ENCODE measurements around the gene ASB14.
A peak's percentile ranks its signal among the peaks of the same experiment; 100 is the strongest.

The ASB14 gene

DNA sequence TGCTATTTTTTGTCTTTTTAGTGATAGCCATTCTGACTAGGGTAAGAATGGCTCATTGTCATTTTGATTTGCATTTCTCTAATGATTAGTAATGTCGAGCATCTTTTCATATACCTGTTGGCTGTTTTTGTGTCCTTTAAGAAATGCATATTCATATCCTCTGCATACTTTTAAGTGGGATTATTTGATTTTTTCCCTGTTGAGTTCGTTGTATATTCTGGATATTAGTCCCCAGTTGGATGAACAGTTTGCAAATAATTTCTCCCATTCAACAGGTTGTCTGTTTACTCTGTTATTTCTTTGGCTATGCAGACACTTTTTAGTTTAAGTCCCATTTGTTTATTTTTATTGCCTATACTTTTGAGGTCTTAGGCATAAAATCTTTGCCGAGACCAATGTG is 30.6 kb downstream of the ASB14 start:
- no peak overlapping the region for H3K4me2 ChIP-seq
- H4K20me1 ChIP-seq = no peaks in the 10 kb centered on the region
- H3K9me3 ChIP-seq = peaks cover 29% of the 10 kb centered on the region
- no peaks in the 10 kb centered on the region for H3K4me1 ChIP-seq
- TF ChIP-seq Cebpa-rat (IDR thresholded peaks at IDR 0.05) = no peak
- H3K9ac ChIP-seq = no peak overlapping the region
- no peak overlapping the region for H3K27ac ChIP-seq
- peaks cover 93% of the 10 kb centered on the region for H3K36me3 ChIP-seq
- no peak overlapping the region for H3K4me3 ChIP-seq
- no peaks in the 10 kb centered on the region for H3K27me3 ChIP-seq

DNA sequence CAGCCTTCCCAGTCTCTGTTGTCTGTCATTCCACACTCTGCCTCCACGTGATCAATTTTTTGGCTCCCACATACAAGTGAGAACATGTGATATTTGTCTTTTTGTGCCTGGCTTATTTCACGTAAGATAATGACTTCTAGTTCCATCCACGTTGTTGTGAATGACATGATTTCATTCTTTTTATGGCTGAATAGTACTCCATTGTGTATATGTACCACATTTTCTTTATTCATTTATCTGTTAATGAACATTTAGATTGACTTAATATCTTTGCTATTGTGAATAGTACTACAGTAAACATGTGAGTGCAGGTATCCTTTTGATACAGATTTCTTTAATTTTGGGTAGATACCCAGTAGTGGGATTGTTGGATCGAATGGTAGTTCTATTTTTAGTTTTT is 31.4 kb downstream of the ASB14 start:
- H3K9me3 ChIP-seq = peaks cover 29% of the 10 kb centered on the region
- no peak overlapping the region for H3K4me2 ChIP-seq
- H3K4me3 ChIP-seq = no peak overlapping the region
- TF ChIP-seq Cebpa-rat (IDR thresholded peaks at IDR 0.05) = no peak
- no peaks in the 10 kb centered on the region for H4K20me1 ChIP-seq
- H3K36me3 ChIP-seq = peaks cover 90% of the 10 kb centered on the region
- H3K27me3 ChIP-seq = no peaks in the 10 kb centered on the region
- no peak overlapping the region for H3K27ac ChIP-seq
- H3K9ac ChIP-seq = no peak overlapping the region
- H3K4me1 ChIP-seq = no peaks in the 10 kb centered on the region

DNA sequence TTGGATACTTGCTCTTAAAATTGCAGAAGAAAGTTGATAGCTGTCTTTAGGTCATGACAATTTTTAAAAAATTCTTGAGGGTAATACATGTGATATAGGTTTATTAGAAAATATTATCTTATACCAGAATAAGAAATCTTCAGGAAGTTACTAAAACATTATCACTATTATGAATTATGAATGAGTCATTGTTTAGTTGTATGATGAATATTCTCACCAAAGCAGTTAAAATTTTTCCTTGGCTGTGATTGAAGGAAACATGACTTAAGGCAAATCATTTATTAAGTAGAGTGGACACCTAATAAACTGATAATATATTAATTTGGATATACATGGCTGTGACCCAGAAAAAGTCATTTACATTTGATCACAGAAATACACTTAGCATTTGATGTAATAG is 34.8 kb downstream of the ASB14 start:
- Histone ChIP-seq H3K9me3 (peaks cover 2% of the 10 kb centered on the region; the same call in 1 of the 2 replicates), H3K27ac (no peak overlapping the region), H4K20me1 (no peaks in the 10 kb centered on the region), H3K27me3 (no peaks in the 10 kb centered on the region), H3K36me3 (peaks cover 76% of the 10 kb centered on the region), H3K4me1 (no peaks in the 10 kb centered on the region), H3K4me3 (no peak overlapping the region), H3K9ac (no peak overlapping the region), H3K4me2 (no peak overlapping the region)
- no peak for TF ChIP-seq Cebpa-rat (IDR thresholded peaks at IDR 0.05)

DNA sequence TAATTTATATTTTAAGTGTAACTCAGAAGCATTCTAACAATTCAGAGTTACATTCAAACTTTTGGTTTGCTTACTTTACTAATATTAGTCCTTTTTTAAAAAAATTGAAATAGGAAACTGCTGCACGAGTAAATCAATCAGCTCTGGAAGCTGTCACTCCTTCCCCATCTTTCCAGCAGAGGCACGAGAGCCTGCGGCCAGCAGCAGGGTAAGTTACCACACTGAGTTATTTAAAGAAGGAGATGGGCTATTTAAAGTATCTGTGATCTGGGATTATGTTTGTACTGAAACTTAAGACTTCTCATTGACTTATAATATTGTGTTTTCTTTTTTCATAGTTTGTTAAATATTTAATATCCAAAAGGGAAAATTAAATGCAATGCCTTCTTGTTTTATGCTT is 35.6 kb downstream of the ASB14 start:
- H3K36me3 ChIP-seq = peaks cover 72% of the 10 kb centered on the region

DNA sequence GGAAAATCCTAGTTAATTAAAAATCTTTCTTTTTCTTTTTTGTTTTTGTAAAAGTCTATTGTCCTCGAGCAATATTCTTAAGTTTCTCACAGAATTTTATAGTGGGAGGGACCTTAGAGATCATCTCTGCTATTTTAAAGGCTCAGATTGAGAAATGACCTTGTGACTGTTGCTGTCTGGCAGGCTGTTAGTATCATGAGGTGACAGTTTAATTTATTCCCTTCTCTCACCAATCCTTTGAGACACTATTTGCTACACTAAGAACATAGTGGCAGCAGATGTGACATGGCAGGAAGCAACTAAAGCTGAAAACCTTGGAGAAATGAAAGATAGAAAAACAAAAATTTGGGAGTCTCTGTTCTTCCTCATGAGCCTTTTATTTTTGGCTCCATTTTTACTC is 40.1 kb downstream of the ASB14 start:
- no peaks in the 10 kb centered on the region for H3K9me3 ChIP-seq
- no peak for TF ChIP-seq Cebpa-rat (IDR thresholded peaks at IDR 0.05)
- H3K9ac ChIP-seq = no peak overlapping the region
- no peaks in the 10 kb centered on the region for H3K4me1 ChIP-seq
- H3K4me2 ChIP-seq = no peak overlapping the region
- peaks cover 61% of the 10 kb centered on the region for H3K36me3 ChIP-seq
- H3K27me3 ChIP-seq = no peaks in the 10 kb centered on the region
- no peak overlapping the region for H3K27ac ChIP-seq
- no peaks in the 10 kb centered on the region for H4K20me1 ChIP-seq
- H3K4me3 ChIP-seq = no peak overlapping the region

More for the DNA sequence above, 35.6 kb downstream of the ASB14 start:
- H3K27ac ChIP-seq = no peak overlapping the region
- H3K4me3 ChIP-seq = no peak overlapping the region
- H3K4me2 ChIP-seq = no peak overlapping the region
- no peaks in the 10 kb centered on the region for H3K27me3 ChIP-seq
- no peaks in the 10 kb centered on the region for H3K9me3 ChIP-seq
- TF ChIP-seq Cebpa-rat (IDR thresholded peaks at IDR 0.05) = no peak
- H3K4me1 ChIP-seq = no peaks in the 10 kb centered on the region
- H3K9ac ChIP-seq = no peak overlapping the region
- H4K20me1 ChIP-seq = no peaks in the 10 kb centered on the region

DNA sequence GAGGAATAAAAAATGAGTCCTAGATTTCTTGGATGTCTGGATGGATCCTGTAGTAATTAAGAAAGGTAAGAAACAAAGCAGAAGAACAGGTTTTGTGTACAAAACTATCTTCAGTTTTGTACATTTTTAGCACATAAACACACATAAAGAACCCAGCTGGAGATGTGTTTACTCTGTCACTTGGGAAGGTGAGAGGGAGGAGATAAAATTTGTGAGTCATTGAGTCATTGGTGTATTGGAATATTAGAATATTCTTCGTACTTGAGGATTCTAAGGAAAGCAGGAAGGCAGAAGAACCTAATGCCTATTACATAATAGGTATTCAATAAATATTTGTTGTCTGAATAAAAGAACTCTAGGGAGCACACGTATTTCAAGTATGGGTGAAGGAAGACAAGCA is 47.5 kb downstream of the ASB14 start:
- Histone ChIP-seq H3K27me3 (no peaks in the 10 kb centered on the region), H3K36me3 (peaks cover 84% of the 10 kb centered on the region), H3K4me3 (no peak overlapping the region), H3K9ac (no peak overlapping the region), H3K9me3 (no peaks in the 10 kb centered on the region), H3K27ac (no peak overlapping the region), H3K4me1 (peaks cover 4% of the 10 kb centered on the region; the same call in 1 of the 2 replicates), H3K4me2 (no peak overlapping the region), H4K20me1 (no peaks in the 10 kb centered on the region)
- no peak for TF ChIP-seq Cebpa-rat (IDR thresholded peaks at IDR 0.05)

DNA sequence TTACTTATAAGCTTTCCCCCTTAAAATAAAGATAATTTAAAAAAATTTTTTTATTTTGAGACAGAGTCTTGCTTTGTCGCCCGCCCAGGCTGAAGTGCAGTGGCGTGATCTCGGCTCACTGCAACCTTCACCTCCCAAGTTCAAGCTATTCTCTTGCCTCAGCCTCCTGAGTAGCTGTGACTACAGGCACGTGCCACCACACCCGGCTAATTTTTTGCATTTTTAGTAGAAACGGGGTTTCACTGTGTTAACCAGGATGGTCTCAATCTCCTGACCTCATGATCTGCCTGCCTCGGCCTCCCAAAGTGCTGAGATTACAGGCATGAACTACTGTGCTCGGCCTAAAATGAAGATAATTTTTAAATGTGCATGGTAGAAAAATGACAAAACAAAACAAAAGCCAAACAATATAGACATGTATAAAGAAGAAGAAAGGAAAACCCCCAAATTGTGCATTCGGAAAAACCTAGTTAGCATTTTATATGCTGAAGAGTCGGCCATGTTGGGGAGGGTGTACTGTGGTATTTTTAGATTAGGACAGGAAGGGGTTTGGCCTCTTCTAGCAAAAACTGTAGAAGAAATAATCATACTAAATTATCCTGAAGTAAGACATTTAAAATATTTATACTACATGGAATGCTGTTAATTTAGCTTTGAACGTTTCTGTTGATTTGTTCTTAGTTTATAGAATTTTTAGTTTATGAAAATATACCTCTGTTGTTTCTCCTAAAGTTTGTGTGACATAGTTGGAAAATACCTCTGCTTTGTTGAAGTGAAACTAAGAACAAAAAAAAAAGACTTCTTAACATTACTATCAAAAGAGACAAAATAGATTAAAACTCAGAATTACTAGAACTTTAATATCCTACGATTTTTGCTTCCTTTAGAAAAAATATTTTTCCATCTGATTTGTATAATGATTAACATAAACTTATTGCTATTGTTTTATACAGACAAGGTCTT is 57.6 kb downstream of the ASB14 start:
- Histone ChIP-seq H3K4me1 (peaks cover 9% of the 10 kb centered on the region), H3K4me3 (no peak overlapping the region), H3K9me3 (peaks cover 6% of the 10 kb centered on the region; the same call in 1 of the 2 replicates), H4K20me1 (peaks cover 47% of the 10 kb centered on the region), H3K27me3 (no peaks in the 10 kb centered on the region), H3K27ac (no peak overlapping the region), H3K9ac (no peak overlapping the region), H3K4me2 (no peak overlapping the region), H3K36me3 (peaks cover 49% of the 10 kb centered on the region)
- TF ChIP-seq Cebpa-rat (IDR thresholded peaks at IDR 0.05) = no peak

DNA sequence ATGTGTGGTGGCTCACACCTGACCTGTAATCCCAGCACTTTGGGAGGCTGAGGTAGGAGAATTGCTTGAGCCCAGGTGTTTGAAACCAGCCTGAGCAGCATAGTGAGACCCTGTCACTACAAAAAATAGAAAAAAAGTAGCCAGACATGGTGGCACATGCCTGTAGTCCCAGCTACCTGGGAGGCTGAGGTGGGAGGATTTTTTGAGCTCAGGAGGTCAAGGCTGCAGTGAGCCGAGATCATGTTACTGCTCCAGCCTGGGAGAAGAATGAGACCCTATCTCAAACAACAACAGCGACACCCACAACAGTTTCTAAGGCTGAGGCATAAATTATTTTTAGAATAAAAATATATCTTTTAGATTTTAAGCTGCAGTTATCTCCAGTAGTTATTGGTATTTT is 58.7 kb downstream of the ASB14 start:
- H3K36me3 ChIP-seq = peaks cover 38% of the 10 kb centered on the region
- H4K20me1 ChIP-seq = peaks cover 58% of the 10 kb centered on the region
- no peak overlapping the region for H3K27ac ChIP-seq
- no peak overlapping the region for H3K4me3 ChIP-seq
- TF ChIP-seq Cebpa-rat (IDR thresholded peaks at IDR 0.05) = no peak
- H3K9ac ChIP-seq = no peak overlapping the region
- peaks cover 20% of the 10 kb centered on the region for H3K4me1 ChIP-seq
- H3K4me2 ChIP-seq = no peak overlapping the region
- no peaks in the 10 kb centered on the region for H3K27me3 ChIP-seq
- peaks cover 2% of the 10 kb centered on the region; the same call in 1 of the 2 replicates for H3K9me3 ChIP-seq

DNA sequence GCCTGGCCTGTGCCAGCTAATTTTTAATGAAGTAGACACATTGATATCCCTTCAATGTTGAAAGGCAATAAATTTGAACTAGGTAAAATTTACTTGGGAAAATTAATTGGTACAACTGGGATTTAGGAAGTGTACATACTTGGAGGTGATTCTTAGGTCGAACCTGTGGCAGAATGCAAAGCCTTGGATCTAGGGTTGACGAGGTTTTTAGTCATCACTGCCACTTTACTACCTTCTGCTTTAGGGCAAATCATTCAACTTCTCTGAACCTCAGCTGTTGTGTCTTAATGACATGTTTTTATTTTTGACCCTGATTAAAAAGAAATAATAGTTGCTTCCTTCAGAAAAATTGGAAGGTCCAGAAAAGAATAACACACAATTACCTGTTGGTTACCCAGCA is 62.5 kb downstream of the ASB14 start:
- TF ChIP-seq Cebpa-rat (IDR thresholded peaks at IDR 0.05) = no peak
- no peak overlapping the region for H3K9ac ChIP-seq

More for the DNA sequence above, 62.5 kb downstream of the ASB14 start:
- no peaks in the 10 kb centered on the region; the same call in 1 of the 2 replicates for H3K9me3 ChIP-seq
- peak overlapping the region; percentile 92 for H3K4me2 ChIP-seq
- H3K4me1 ChIP-seq = peaks cover 45% of the 10 kb centered on the region
- peaks cover 54% of the 10 kb centered on the region for H4K20me1 ChIP-seq
- peaks cover 14% of the 10 kb centered on the region; the same call in 1 of the 2 replicates for H3K36me3 ChIP-seq
- H3K27ac ChIP-seq = no peak overlapping the region
- no peaks in the 10 kb centered on the region for H3K27me3 ChIP-seq
- H3K4me3 ChIP-seq = no peak overlapping the region
